CD1c-positive myeloid dendritic cell (primary cell): ENCODE results near the gene TRIM43.
"Not testable (repeated sequence)": the region's sequence is repeated elsewhere in the genome, so short reads cannot be mapped to it uniquely, and the experiment has no call there.

Experiments used
- DNase-seq: peaks from one replicate; pipeline ENCODE4 v3.0.0-alpha.2; 2016; ENCODE audit errors: extremely low spot score

Gene TRIM43

GRCh38 chr2:95591701-95592100 lies at the start of gene TRIM43:
TRIM43 (plus strand) TSS chr2:95592001; CDS start chr2:95594024, 2,023 bp downstream.
- not testable (repeated sequence) for DNase-seq

GRCh38 chr2:95551055-95551568 lies 40.7 kb upstream of the TRIM43 start:
- no peak for DNase-seq

GRCh38 chr2:95552911-95553310 lies 38.9 kb upstream of the TRIM43 start:
- DNase-seq = no peak

GRCh38 chr2:95569170-95569569 lies 22.6 kb upstream of the TRIM43 start:
- no peak for DNase-seq

GRCh38 chr2:95573866-95574265 lies 17.9 kb upstream of the TRIM43 start:
- DNase-seq = no peak

GRCh38 chr2:95574506-95574905 lies 17.3 kb upstream of the TRIM43 start:
- DNase-seq = no peak

- DNase-seq = no peak
Observed at GRCh38 chr2:95575857-95576256, 15.9 kb upstream of the TRIM43 start.

GRCh38 chr2:95578539-95578938 lies 13.3 kb upstream of the TRIM43 start:
- no peak for DNase-seq

GRCh38 chr2:95583545-95583944 lies 8.3 kb upstream of the TRIM43 start:
- DNase-seq = not testable (repeated sequence)

GRCh38 chr2:95584321-95584720 lies 7.5 kb upstream of the TRIM43 start:
- not testable (repeated sequence) for DNase-seq

- DNase-seq = not testable (repeated sequence)
Observed at GRCh38 chr2:95589777-95590536, 1.8 kb upstream of the TRIM43 start.

- DNase-seq = not testable (repeated sequence)
Observed at GRCh38 chr2:95592973-95593372, 1.2 kb downstream of the TRIM43 start.

GRCh38 chr2:95595012-95595411 lies 3.2 kb downstream of the TRIM43 start:
- DNase-seq = not testable (repeated sequence)

GRCh38 chr2:95601301-95601700 lies 9.5 kb downstream of the TRIM43 start:
- not testable (repeated sequence) for DNase-seq

GRCh38 chr2:95602146-95602545 lies 10.3 kb downstream of the TRIM43 start:
- DNase-seq = not testable (repeated sequence)

GRCh38 chr2:95608356-95608755 lies 16.6 kb downstream of the TRIM43 start:
- not testable (repeated sequence) for DNase-seq

GRCh38 chr2:95609764-95610163 lies 18.0 kb downstream of the TRIM43 start:
- not testable (repeated sequence) for DNase-seq

- DNase-seq = not testable (repeated sequence)
Observed at GRCh38 chr2:95613048-95613447, 21.2 kb downstream of the TRIM43 start.

GRCh38 chr2:95622728-95623127 lies 30.9 kb downstream of the TRIM43 start:
- DNase-seq = not testable (repeated sequence)

- not testable (repeated sequence) for DNase-seq
Observed at GRCh38 chr2:95630987-95631386, 39.2 kb downstream of the TRIM43 start.

GRCh38 chr2:95633626-95634259 lies 41.9 kb downstream of the TRIM43 start:
- DNase-seq = not testable (repeated sequence)

- not testable (repeated sequence) for DNase-seq
Observed at GRCh38 chr2:95640515-95641288, 48.9 kb downstream of the TRIM43 start.
